KOPT-K1 (cell line): ENCODE results near the gene TMEM184A.
"Not testable (repeated sequence)": the region's sequence is repeated elsewhere in the genome, so short reads cannot be mapped to it uniquely, and the experiment has no call there.

ENCODE experiments used
- H3K27ac ChIP-seq: fragments of 200-600 bp; sonication (generic); 2 replicates; pipeline ENCODE4 v1.5.1; 2016; ENCODE audit warnings: antibody characterized with exemption, mild to moderate bottlenecking, low read depth, low read length; ENCODE audit not compliant: poor library complexity, severe bottlenecking
- H3K36me3 ChIP-seq: fragments of 200-600 bp; sonication (generic); 2 replicates; pipeline ENCODE4 v1.5.1; 2017; ENCODE audit warnings: antibody characterized with exemption, mild to moderate bottlenecking, low read length, moderate library complexity; ENCODE audit not compliant: insufficient read depth
- H3K9me3 ChIP-seq: fragments of 200-600 bp; sonication (generic); 2 replicates; pipeline ENCODE4 v1.5.1; 2017; ENCODE audit warnings: antibody characterized with exemption, low read length, mild to moderate bottlenecking; ENCODE audit not compliant: insufficient read depth, poor library complexity, severe bottlenecking

Gene TMEM184A

GRCh38 chr7:1523208-1523607 lies 32.8 kb downstream of the TMEM184A start:
- peaks cover 9% of the 10 kb centered on the region for H3K9me3 ChIP-seq
- no peak overlapping the region for H3K27ac ChIP-seq
- H3K36me3 ChIP-seq, result no peaks in the 10 kb centered on the region

GRCh38 chr7:1521456-1521855 lies 34.5 kb downstream of the TMEM184A start:
- Histone ChIP-seq H3K27ac (no peak overlapping the region), H3K9me3 (peaks cover 9% of the 10 kb centered on the region), H3K36me3 (no peaks in the 10 kb centered on the region)

GRCh38 chr7:1520539-1521234 lies 35.3 kb downstream of the TMEM184A start:
- peaks cover 9% of the 10 kb centered on the region for H3K9me3 ChIP-seq
- H3K36me3 ChIP-seq, result no peaks in the 10 kb centered on the region
- no peak overlapping the region for H3K27ac ChIP-seq

- not testable (repeated sequence) for H3K9me3 ChIP-seq, H3K36me3 ChIP-seq, H3K27ac ChIP-seq
These were observed 36.6 kb downstream of the TMEM184A start for GRCh38 chr7:1519322-1519922.

- peak overlapping the region; percentile 22 for H3K27ac ChIP-seq
These were observed 39.3 kb downstream of the TMEM184A start for GRCh38 chr7:1516586-1517251.

DNA sequence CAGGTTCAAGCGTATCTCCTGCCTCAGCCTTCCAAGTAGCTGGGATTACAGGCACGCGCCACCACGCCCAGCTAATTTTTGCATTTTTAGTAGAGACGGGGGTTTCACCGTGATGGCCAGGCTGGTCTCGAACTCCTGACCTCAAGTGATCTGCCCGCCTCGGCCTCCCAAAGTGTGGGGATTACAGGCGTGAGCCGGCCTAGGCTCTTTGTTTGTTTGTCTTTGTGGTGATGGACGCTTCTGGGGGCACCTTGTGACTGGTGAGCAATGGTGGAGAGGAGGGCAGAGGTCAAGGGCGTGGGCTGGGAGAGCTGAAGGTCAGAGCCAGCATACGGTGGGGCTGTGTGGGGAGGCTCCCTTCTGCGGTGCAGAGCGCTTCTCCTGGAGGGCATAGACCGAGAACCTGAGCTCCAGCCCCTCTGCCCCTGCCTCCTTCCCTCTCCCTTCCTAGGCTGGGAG lies 40.5 kb downstream of the TMEM184A start:
- H3K9me3 ChIP-seq, H3K36me3 ChIP-seq: not testable (repeated sequence)
- peak overlapping the region; percentile 96 for H3K27ac ChIP-seq

More at GRCh38 chr7:1516586-1517251, 39.3 kb downstream of the TMEM184A start:
- Histone ChIP-seq H3K9me3 (peaks cover 9% of the 10 kb centered on the region), H3K36me3 (no peaks in the 10 kb centered on the region)

- peak overlapping the region; percentile 96 for H3K27ac ChIP-seq
- no peaks in the 10 kb centered on the region for H3K36me3 ChIP-seq
- peaks cover 9% of the 10 kb centered on the region for H3K9me3 ChIP-seq
These were observed 41.0 kb downstream of the TMEM184A start for GRCh38 chr7:1514995-1515401.

GRCh38 chr7:1514407-1514806 lies 41.6 kb downstream of the TMEM184A start:
- Histone ChIP-seq H3K9me3 (peaks cover 9% of the 10 kb centered on the region), H3K27ac (peak overlapping the region; percentile 96), H3K36me3 (no peaks in the 10 kb centered on the region)

GRCh38 chr7:1513657-1514095 lies 42.3 kb downstream of the TMEM184A start:
- H3K9me3 ChIP-seq, result peaks cover 2% of the 10 kb centered on the region
- peak overlapping the region; percentile 96 for H3K27ac ChIP-seq
- no peaks in the 10 kb centered on the region for H3K36me3 ChIP-seq

GRCh38 chr7:1512781-1513656 lies 43.0 kb downstream of the TMEM184A start:
- H3K9me3 ChIP-seq, result no peaks in the 10 kb centered on the region
- H3K27ac ChIP-seq, result peak overlapping the region; percentile 96
- no peaks in the 10 kb centered on the region for H3K36me3 ChIP-seq

DNA sequence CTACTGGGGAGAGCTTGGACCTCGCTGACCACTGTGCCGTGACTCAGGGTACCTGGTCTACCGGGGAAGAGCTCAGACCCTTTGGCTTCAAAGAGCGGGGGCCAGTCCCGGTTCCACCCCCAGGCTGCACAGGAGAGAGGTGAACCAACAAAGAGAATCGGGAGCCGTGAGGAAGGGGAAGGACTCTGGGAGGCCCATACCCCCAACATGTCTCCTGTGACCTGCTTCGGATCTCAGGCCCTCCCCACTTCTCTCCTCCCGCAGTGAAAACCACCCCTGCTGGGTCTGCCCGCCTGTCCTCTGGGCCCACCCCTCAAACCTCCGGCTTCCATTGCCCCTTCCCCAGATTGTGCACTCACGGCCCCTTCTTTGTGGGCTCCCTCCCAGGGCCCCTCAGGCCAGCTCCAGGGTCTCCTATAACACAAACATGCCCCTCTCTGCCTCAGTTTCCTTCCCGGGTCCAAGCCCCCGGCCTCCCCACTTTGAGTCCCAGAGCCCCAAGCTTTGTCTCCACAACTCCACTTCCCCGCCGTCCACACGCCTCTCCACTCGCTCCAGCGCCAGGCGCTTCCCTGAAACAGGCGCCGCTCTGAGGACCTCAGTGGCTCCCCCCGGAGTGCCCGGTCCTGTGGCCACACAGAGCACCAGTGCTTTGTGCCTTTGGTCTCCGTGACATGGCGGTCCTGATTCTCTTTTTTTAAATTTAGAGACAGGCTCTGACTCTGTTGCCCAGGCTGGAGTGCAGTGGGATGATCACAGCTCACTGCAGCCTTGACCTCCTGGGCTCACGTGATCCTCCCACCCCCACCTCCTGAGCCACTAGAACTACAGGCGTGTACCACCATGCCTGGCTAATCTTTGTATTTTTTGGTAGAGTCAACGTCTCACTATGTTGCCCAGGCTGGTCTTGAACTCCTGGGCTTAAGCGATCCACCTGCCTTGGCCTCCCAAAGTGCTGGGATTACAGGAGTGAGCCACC lies 44.3 kb downstream of the TMEM184A start:
- Histone ChIP-seq H3K36me3 (no peaks in the 10 kb centered on the region), H3K9me3 (no peaks in the 10 kb centered on the region), H3K27ac (peak overlapping the region; percentile 96)

- Histone ChIP-seq H3K27ac (peak overlapping the region; percentile 96), H3K36me3 (no peaks in the 10 kb centered on the region), H3K9me3 (no peaks in the 10 kb centered on the region)
These were observed 45.2 kb downstream of the TMEM184A start for GRCh38 chr7:1510780-1511154.

DNA sequence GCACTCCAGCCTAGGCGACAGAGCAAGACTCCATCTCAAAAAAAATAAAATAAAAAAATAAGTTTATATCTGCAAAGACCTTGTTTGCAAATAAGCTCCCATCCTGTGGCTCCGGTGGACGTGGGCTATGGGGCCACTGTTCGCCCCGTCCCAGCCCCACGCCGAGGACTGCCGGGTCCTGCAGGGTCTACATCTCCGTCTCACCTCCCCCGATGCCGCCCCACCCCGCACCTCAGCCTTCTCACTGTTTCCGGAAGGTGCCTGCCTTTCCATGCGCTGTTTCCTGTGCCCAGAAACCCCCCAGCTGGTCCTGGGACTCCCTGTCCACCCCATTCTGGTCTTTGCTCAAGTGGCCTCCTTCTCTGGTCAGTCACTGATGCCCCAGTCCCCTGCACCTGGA lies 46.8 kb downstream of the TMEM184A start:
- Histone ChIP-seq H3K27ac (peak overlapping the region; percentile 96), H3K36me3 (no peaks in the 10 kb centered on the region), H3K9me3 (no peaks in the 10 kb centered on the region)

- Histone ChIP-seq H3K36me3 (no peaks in the 10 kb centered on the region), H3K9me3 (no peaks in the 10 kb centered on the region), H3K27ac (peak overlapping the region; percentile 96)
These were observed 47.7 kb downstream of the TMEM184A start for GRCh38 chr7:1508277-1508758.
